ENCODE results near the gene ZNF530.

The ZNF530 gene

GRCh38 chr19:57637379-57637778 is 37.7 kb downstream of the ZNF530 start:
- H3K27ac ChIP-seq = no peak overlapping the region
- TF ChIP-seq CTCF (IDR thresholded peaks at IDR 0.05) = no peak
- TF ChIP-seq ZFX (IDR thresholded peaks at IDR 0.05; ENCODE audit: borderline replicate concordance) = no peak

GRCh38 chr19:57641715-57642234 is 42.1 kb downstream of the ZNF530 start:
- TF ChIP-seq CTCF (IDR thresholded peaks at IDR 0.05) (no peak), ZFX (IDR thresholded peaks at IDR 0.05; ENCODE audit: borderline replicate concordance) (no peak)

GRCh38 chr19:57642396-57643046 is 42.8 kb downstream of the ZNF530 start:
- H3K27ac ChIP-seq = no peak overlapping the region
- no peak for TF ChIP-seq ZFX (IDR thresholded peaks at IDR 0.05; ENCODE audit: borderline replicate concordance)
- TF ChIP-seq CTCF (IDR thresholded peaks at IDR 0.05) = no peak

More at GRCh38 chr19:57641715-57642234, 42.1 kb downstream of the ZNF530 start:
- no peak overlapping the region for H3K27ac ChIP-seq

GRCh38 chr19:57643734-57644133 is 44.0 kb downstream of the ZNF530 start:
- H3K27ac ChIP-seq = no peak overlapping the region
- no peak for TF ChIP-seq ZFX (IDR thresholded peaks at IDR 0.05; ENCODE audit: borderline replicate concordance)
- TF ChIP-seq CTCF (IDR thresholded peaks at IDR 0.05) = no peak

- no peak overlapping the region for H3K27ac ChIP-seq
- TF ChIP-seq CTCF (IDR thresholded peaks at IDR 0.05) (no peak), ZFX (IDR thresholded peaks at IDR 0.05; ENCODE audit: borderline replicate concordance) (no peak)
These were observed 48.8 kb downstream of the ZNF530 start for GRCh38 chr19:57648331-57649003.

- 0 out of 2 replicates have a peak, but pooled peaks have one; percentile 16 for TF ChIP-seq CTCF (IDR thresholded peaks at IDR 0.05)
- TF ChIP-seq ZFX (IDR thresholded peaks at IDR 0.05; ENCODE audit: borderline replicate concordance) = no peak
- H3K27ac ChIP-seq = no peak overlapping the region
These were observed 51.9 kb downstream of the ZNF530 start for GRCh38 chr19:57651654-57651996.

- no peak for TF ChIP-seq CTCF (IDR thresholded peaks at IDR 0.05)
- no peak for TF ChIP-seq ZFX (IDR thresholded peaks at IDR 0.05; ENCODE audit: borderline replicate concordance)
- H3K27ac ChIP-seq = no peak overlapping the region
These were observed 54.0 kb downstream of the ZNF530 start for GRCh38 chr19:57653689-57654088.
